Tibial artery (tissue), 4 donors: ENCODE results near the gene NLRP6.

ENCODE experiments used
- DNase-seq, 2 donors: peaks; one replicate each; pipeline ENCODE4 v3.0.0-alpha.2; 2019
- H3K27ac ChIP-seq, 2 donors: fragments of 200-600 bp; sonication (generic) in 1 of 2; 1 replicate in 1 of 2; 2 replicates in 1 of 2; pipeline ENCODE4 v1.5.1; 2018 to 2019; ENCODE audit warnings: mild to moderate bottlenecking in 1 of 2
- H3K27me3 ChIP-seq, 2 donors: fragments of 200-600 bp; sonication (generic) in 1 of 2; one replicate each; pipeline versions ENCODE4 v1.5.1 to v1.6.0; 2016 to 2019
- H3K36me3 ChIP-seq, 3 donors: fragments of 200-600 bp; sonication (generic) in 2 of 3; one replicate each; pipeline ENCODE4 v1.5.1; 2016 to 2019; ENCODE audit warnings: mild to moderate bottlenecking in 2 of 3
- H3K4me1 ChIP-seq, 4 donors: fragments of 200-600 bp; sonication (generic) in 2 of 4; 1 replicate in 3 of 4; 2 replicates in 1 of 4; pipeline ENCODE4 v1.5.1; 2016 to 2019
- H3K4me3 ChIP-seq, 2 donors: fragments of 200-600 bp; sonication (generic) in 1 of 2; 1 replicate in 1 of 2; 2 replicates in 1 of 2; pipeline ENCODE4 v1.5.1; 2018 to 2019; ENCODE audit warnings: mild to moderate bottlenecking in 2 of 2
- H3K9me3 ChIP-seq, 3 donors: fragments of 200-600 bp; sonication (generic) in 1 of 3; one replicate each; pipeline ENCODE4 v1.5.1; 2016 to 2019
- CTCF ChIP-seq, 2 experiments: fragments of 200-600 bp in 1 of 2; fragments of 450-650 bp in 1 of 2; IDR thresholded peaks; one replicate each; pipeline ENCODE4 v1.5.1; 2017 to 2019; ENCODE audit warnings: antibody characterized with exemption in 2 of 2, mild to moderate bottlenecking in 1 of 2, moderate library complexity in 1 of 2
- intact Hi-C: fragments of 100-400 bp; cut with DNase I; formaldehyde crosslinking; loops from one replicate; pipeline ENCODE4 v1.15.0; 2023; ENCODE audit warnings: low total_unique reads

Gene NLRP6

GRCh38 chr11:294780-295179, 16.6 kb downstream of the NLRP6 start:
- Histone ChIP-seq H3K27me3 (peaks cover 0 to 52% of the 10 kb centered on the region in 2 donors), H3K36me3 (peaks cover 0 to 38% (median 10%) of the 10 kb centered on the region in 3 donors), H3K9me3 (no peaks in the 10 kb centered on the region), H3K27ac (no peak overlapping the region), H3K4me1 (peaks cover 0 to 13% (median 3%) of the 10 kb centered on the region in 4 donors), H3K4me3 (no peak overlapping the region)
- peak; percentile 17 to 66 for DNase-seq
- intact Hi-C loops = no loop called here
- no peak for TF ChIP-seq CTCF (IDR thresholded peaks at IDR 0.05)

- H3K4me1 ChIP-seq = peaks cover 0 to 9% (median 0%) of the 10 kb centered on the region in 4 donors
- DNase-seq = peak; percentile 14 to 49
- H3K9me3 ChIP-seq = no peaks in the 10 kb centered on the region
- TF ChIP-seq CTCF (IDR thresholded peaks at IDR 0.05) = no peak
- H3K4me3 ChIP-seq = no peak overlapping the region
- no peak overlapping the region for H3K27ac ChIP-seq
- intact Hi-C loops = no loop called here
- peaks cover 0 to 58% of the 10 kb centered on the region in 2 donors for H3K27me3 ChIP-seq
- H3K36me3 ChIP-seq = peaks cover 0 to 38% (median 10%) of the 10 kb centered on the region in 3 donors
Observed at GRCh38 chr11:295351-296170, 17.4 kb downstream of the NLRP6 start.

- Histone ChIP-seq H3K9me3 (no peaks in the 10 kb centered on the region), H3K4me3 (no peak overlapping the region), H3K36me3 (peaks cover 0 to 33% (median 10%) of the 10 kb centered on the region in 3 donors), H3K27me3 (peaks cover 0 to 60% of the 10 kb centered on the region in 2 donors), H3K27ac (no peak overlapping the region), H3K4me1 (peaks cover 0 to 9% (median 0%) of the 10 kb centered on the region in 4 donors)
- intact Hi-C loops = no loop called here
- DNase-seq = peak; percentile 18 to 60
- TF ChIP-seq CTCF (IDR thresholded peaks at IDR 0.05) = no peak
Observed at GRCh38 chr11:296171-297050, 18.2 kb downstream of the NLRP6 start.

GRCh38 chr11:297051-297585, 18.9 kb downstream of the NLRP6 start:
- peaks cover 0 to 28% (median 7%) of the 10 kb centered on the region in 3 donors for H3K36me3 ChIP-seq
- H3K4me3 ChIP-seq = no peak overlapping the region
- peaks cover 0 to 60% of the 10 kb centered on the region in 2 donors for H3K27me3 ChIP-seq
- no peaks in the 10 kb centered on the region for H3K9me3 ChIP-seq
- intact Hi-C loops = no loop called here
- no peak for TF ChIP-seq CTCF (IDR thresholded peaks at IDR 0.05)
- peak; percentile 12 to 61 for DNase-seq
- peaks cover 0 to 9% (median 0%) of the 10 kb centered on the region in 4 donors for H3K4me1 ChIP-seq
- no peak overlapping the region for H3K27ac ChIP-seq

GRCh38 chr11:297586-298405, 19.6 kb downstream of the NLRP6 start:
- peaks cover 0 to 9% (median 0%) of the 10 kb centered on the region in 4 donors for H3K4me1 ChIP-seq
- H3K9me3 ChIP-seq = no peaks in the 10 kb centered on the region
- peaks cover 0 to 60% of the 10 kb centered on the region in 2 donors for H3K27me3 ChIP-seq
- peak; percentile 22 to 55 for DNase-seq
- peaks cover 0 to 21% (median 6%) of the 10 kb centered on the region in 3 donors for H3K36me3 ChIP-seq
- TF ChIP-seq CTCF (IDR thresholded peaks at IDR 0.05) = no peak
- H3K27ac ChIP-seq = no peak overlapping the region
- no peak overlapping the region for H3K4me3 ChIP-seq
- intact Hi-C loops = no loop called here
